Measurements from ENCODE around the gene CYP24A1.

CYP24A1 gene

GRCh38 chr20:54173653-54174456 lies at the start of gene CYP24A1:
Gene CYP24A1, minus strand, starts transcription at chr20:54173986. Its CDS starts 407 bp downstream, at chr20:54173579.
- DNase-seq, result no peak

- no peak for DNase-seq
These were observed 49.5 kb upstream of the CYP24A1 start for GRCh38 chr20:54223285-54223684.

GRCh38 chr20:54221996-54222890 lies 48.5 kb upstream of the CYP24A1 start:
- no peak for DNase-seq

GRCh38 chr20:54221353-54221752 lies 47.6 kb upstream of the CYP24A1 start:
- DNase-seq, result peak in 1 of 2 donors; percentile 16

- no peak for DNase-seq
These were observed 46.9 kb upstream of the CYP24A1 start for GRCh38 chr20:54220722-54221121.

- no peak for DNase-seq
These were observed 46.1 kb upstream of the CYP24A1 start for GRCh38 chr20:54219751-54220426.

- DNase-seq, result no peak
These were observed 44.7 kb upstream of the CYP24A1 start for GRCh38 chr20:54218470-54218869.

GRCh38 chr20:54217762-54218161 lies 44.0 kb upstream of the CYP24A1 start:
- DNase-seq, result no peak

- DNase-seq, result no peak
These were observed 41.5 kb upstream of the CYP24A1 start for GRCh38 chr20:54215157-54215789.

GRCh38 chr20:54214566-54214965 lies 40.8 kb upstream of the CYP24A1 start:
- DNase-seq, result no peak

GRCh38 chr20:54212871-54213270 lies 39.1 kb upstream of the CYP24A1 start:
- DNase-seq, result no peak

- no peak for DNase-seq
These were observed 38.4 kb upstream of the CYP24A1 start for GRCh38 chr20:54212226-54212625.

- no peak for DNase-seq
These were observed 35.5 kb upstream of the CYP24A1 start for GRCh38 chr20:54209216-54209813.

GRCh38 chr20:54208548-54209176 lies 34.9 kb upstream of the CYP24A1 start:
- no peak for DNase-seq

GRCh38 chr20:54207743-54208547 lies 34.2 kb upstream of the CYP24A1 start, which contains the start of gene PFDN4:
Gene PFDN4, plus strand, starts transcription at chr20:54208087. Its CDS starts 14 bp downstream, at chr20:54208101.
- peak; percentile 76 to 82 for DNase-seq

- DNase-seq, result no peak
These were observed 33.4 kb upstream of the CYP24A1 start for GRCh38 chr20:54207053-54207742.

GRCh38 chr20:54205450-54205849 lies 31.7 kb upstream of the CYP24A1 start:
- DNase-seq, result no peak

- DNase-seq, result no peak
These were observed 30.7 kb upstream of the CYP24A1 start for GRCh38 chr20:54204481-54204880.

- no peak for DNase-seq
These were observed 30.3 kb upstream of the CYP24A1 start for GRCh38 chr20:54204063-54204462.

- DNase-seq, result no peak
These were observed 29.5 kb upstream of the CYP24A1 start for GRCh38 chr20:54203281-54203680.

Measured in CD4-positive, alpha-beta T cell treated with Interleukin-1 beta for 1 hour (primary cell).